Measurements from ENCODE around the gene PRKG1.

The PRKG1 gene

GRCh38 chr10:51786016-51786683 is 711.9 kb downstream of the PRKG1 start:
- no peak for DNase-seq

- no peak for DNase-seq
Observed at GRCh38 chr10:51786684-51787035, 712.4 kb downstream of the PRKG1 start.

- no peak for DNase-seq
Observed at GRCh38 chr10:51788273-51788672, 714.0 kb downstream of the PRKG1 start.

- no peak for DNase-seq
Observed at GRCh38 chr10:51789118-51789517, 714.8 kb downstream of the PRKG1 start.

- no peak for DNase-seq
Observed at GRCh38 chr10:51789903-51790302, 715.6 kb downstream of the PRKG1 start.

GRCh38 chr10:51792678-51793077 is 718.4 kb downstream of the PRKG1 start:
- no peak for DNase-seq

GRCh38 chr10:51800121-51800520 is 725.8 kb downstream of the PRKG1 start:
- DNase-seq = no peak

GRCh38 chr10:51800725-51801424 is 726.6 kb downstream of the PRKG1 start:
- DNase-seq = no peak

GRCh38 chr10:51802030-51802429 is 727.7 kb downstream of the PRKG1 start:
- DNase-seq = no peak

GRCh38 chr10:51804866-51805265 is 730.6 kb downstream of the PRKG1 start:
- DNase-seq = no peak

GRCh38 chr10:51806079-51806835 is 732.0 kb downstream of the PRKG1 start:
- no peak for DNase-seq

- no peak for DNase-seq
Observed at GRCh38 chr10:51808187-51808586, 733.9 kb downstream of the PRKG1 start.

GRCh38 chr10:51815723-51816122 is 741.4 kb downstream of the PRKG1 start:
- DNase-seq = no peak

- DNase-seq = no peak
Observed at GRCh38 chr10:51821045-51821444, 746.8 kb downstream of the PRKG1 start.

GRCh38 chr10:51821745-51822144 is 747.5 kb downstream of the PRKG1 start:
- no peak for DNase-seq

- peak; percentile 8 for DNase-seq
Observed at GRCh38 chr10:51832652-51833383, 758.5 kb downstream of the PRKG1 start.

GRCh38 chr10:51834548-51834947 is 760.3 kb downstream of the PRKG1 start:
- DNase-seq = no peak

GRCh38 chr10:51838471-51838870 is 764.2 kb downstream of the PRKG1 start:
- DNase-seq = no peak

- no peak for DNase-seq
Observed at GRCh38 chr10:51843966-51844365, 769.7 kb downstream of the PRKG1 start.

GRCh38 chr10:51846856-51847506 is 772.7 kb downstream of the PRKG1 start:
- no peak for DNase-seq

- DNase-seq = no peak
Observed at GRCh38 chr10:51852297-51852696, 778.0 kb downstream of the PRKG1 start.

GRCh38 chr10:51857305-51857704 is 783.0 kb downstream of the PRKG1 start:
- no peak for DNase-seq

GRCh38 chr10:51860257-51860656 is 786.0 kb downstream of the PRKG1 start:
- DNase-seq = peak; percentile 6
